CD4-positive, alpha-beta T cell treated with Interleukin-15 for 1 hour (primary cell): ENCODE data around the gene TMEM158.

Experiments
- DNase-seq: peaks from one replicate; pipeline ENCODE4 v3.0.0-alpha.2; 2020

Gene TMEM158

DNA sequence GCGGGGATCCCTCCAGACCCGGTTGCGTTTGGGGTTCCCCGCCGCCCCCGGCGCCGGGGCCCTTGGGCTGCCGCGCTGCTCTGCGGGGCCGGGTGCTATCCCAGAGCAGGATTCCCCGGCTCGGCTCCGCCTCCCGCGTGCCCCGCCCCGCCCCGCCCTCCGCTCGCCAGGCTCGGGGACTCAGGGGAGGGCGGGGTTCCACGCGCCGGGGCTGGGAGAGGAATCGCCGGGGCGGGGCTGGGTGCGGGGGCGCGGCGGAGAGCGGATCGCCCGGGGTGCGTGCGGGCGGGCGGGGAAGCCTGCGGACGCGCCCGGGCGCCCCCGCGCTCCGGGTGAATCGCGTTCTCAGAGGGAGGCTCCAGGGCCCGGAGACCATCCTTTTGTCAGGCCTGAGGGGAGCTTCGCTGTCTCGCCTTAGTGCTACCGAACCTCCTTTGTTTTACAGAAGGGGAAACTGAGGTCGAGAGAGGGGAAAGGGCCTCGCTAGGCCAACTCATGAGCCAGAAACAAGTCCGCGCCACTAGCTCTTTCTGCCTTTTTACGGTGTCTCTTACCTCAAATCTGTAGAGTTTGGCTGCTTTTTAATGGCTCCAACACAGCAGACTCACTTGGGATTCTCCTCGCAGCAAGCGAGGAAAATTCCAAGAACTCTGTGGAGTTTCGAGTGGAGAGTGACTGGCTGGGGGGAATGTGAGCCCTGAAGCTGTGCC, at the start of gene TMEM158:
Gene TMEM158 (minus strand): TSS at position 82 of the 710 bp plus-strand sequence. CDS start 260 bp downstream, outside the sequence.
- peak; percentile 74 for DNase-seq

- DNase-seq, result no peak
Observed at GRCh38 chr3:45275006-45275704, 49.1 kb upstream of the TMEM158 start.

DNA sequence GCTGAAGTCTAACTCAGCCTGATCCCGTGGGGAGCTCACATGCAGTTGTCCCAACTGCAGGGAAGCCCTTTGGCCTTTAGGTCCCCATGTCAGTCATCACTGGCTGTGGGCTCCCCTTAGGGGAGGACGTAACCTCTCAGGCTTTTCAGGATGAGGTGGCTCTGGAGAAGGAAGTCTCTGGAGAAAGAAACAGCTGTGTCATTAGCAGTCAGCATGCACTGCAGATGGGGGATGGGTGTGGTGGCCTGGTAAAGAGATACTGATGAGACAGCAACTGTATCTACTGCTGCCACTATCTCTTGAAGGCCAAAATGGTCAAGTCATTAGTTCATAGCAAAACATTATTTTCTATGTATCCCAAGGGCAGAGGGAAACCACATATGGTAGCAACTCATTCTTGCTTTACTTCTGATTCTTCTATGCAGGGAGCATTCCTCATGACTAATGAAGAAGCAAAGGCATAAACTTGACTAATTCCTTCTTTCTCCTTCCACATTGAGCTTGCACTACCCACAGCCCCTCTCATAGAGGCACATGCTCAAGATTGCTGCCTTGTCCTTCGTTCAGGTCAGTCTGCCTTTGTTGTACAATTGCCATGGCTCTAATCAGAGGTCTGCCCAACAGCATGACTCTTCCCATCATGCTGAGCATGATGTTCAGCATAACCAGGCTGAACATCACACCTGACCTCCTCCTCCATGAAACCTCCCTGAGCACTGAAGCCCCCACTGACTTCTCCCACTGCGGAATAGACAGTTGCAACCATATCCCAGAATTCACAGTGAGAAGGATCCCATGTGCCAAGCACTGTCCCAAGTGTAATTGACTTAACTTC, 47.8 kb upstream of the TMEM158 start:
- DNase-seq, result no peak

- no peak for DNase-seq
Observed at GRCh38 chr3:45272828-45273470, 46.9 kb upstream of the TMEM158 start.

GRCh38 chr3:45272032-45272810, 46.1 kb upstream of the TMEM158 start:
- DNase-seq, result no peak

DNA sequence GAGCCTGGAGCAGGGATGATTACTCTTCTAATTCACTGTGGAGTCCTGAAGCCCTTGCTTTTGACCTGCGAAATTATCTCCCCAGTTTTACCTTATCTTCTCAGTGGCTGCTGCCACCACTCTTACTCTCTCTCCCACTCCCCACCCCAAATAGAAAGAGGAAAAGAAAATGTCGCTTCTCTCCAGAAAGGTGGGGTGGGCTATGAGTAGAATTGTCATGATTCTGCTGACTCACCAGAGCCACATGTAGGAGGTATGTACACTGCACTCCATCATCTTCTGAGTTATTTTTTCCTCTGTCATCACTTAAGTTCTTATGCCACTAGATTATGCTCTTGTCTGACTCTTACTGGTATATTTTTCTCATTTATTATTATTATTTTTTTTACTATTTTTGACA, 43.9 kb upstream of the TMEM158 start:
- DNase-seq, result no peak

GRCh38 chr3:45267097-45267496, 41.0 kb upstream of the TMEM158 start:
- DNase-seq, result no peak

DNA sequence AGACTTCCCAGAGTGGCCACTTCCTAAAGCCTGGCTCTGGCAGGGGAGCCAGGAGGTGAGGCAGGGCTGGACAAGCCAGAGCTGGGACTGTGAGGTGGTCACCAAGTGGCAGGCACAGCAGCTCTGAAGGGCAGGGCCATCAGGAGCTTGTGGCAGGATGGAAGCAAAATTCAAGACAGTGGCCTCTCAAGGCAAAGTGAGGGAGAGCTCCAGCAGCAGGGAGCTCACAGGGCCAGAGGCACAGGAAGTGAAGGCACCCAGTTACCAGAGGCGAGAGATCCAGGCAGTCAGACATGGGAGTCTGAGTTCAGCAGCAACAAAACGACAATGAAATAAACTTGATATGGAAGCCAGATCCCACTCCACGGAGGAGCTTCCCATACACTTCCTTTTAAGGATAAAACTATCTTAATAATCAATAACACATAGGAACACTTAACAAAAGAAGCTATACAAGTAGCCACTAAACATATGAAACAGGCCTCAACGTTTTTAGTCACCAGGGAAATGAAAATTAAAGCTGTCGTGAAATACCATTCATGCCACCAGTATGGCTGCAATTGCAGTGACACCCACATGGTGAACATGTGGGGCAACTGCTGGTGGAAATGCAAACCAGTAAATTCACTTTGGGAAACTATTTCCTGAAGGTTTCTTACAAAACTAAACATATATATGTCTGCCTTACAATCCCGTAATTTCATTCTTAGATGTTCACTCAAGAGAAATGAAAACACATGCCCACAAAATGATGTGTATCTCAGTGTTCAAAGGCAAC, 35.4 kb upstream of the TMEM158 start:
- no peak for DNase-seq

GRCh38 chr3:45259133-45259532, 33.0 kb upstream of the TMEM158 start:
- DNase-seq, result no peak

DNA sequence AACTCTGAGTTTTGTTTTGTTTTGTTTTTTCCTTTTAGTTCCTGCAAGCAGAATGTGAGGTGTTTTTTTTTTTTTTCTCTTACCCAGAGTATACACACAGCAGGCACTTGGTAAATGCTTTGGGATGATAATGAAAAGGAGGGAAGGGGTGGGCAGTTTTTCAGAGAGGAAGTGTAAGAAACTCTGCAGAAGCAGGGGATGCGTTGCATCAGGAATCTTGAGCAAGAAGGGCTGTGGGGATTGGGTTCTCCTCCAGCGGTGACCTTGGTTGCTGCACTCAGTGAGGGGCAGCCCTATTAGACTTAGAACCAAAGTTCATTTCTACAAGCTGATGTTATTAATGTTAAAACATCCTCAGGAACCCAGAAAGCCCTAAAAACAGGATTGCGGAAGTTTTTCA, 32.2 kb upstream of the TMEM158 start:
- DNase-seq, result no peak

DNA sequence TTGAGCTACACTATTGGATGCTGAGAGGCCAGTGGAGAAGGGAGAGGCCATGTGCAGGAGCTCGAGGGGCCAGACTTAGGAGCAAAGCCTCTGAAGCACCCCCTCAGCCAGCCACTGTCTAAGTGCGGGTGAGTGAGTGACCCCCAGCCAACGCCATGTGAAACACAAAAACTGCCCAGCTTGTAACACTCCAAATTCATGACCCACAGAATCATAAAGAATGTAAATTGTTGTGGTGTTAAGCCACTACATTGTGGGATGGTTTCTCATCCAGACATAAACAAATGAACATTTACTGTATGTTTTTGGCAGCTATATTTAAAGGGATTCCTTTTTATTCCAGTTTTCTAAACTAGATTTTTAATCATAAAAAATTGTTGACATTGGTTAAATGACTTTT, 27.2 kb upstream of the TMEM158 start:
- no peak for DNase-seq

- DNase-seq, result no peak
Observed at GRCh38 chr3:45252826-45253225, 26.7 kb upstream of the TMEM158 start.

- DNase-seq, result no peak
Observed at GRCh38 chr3:45249391-45249790, 23.3 kb upstream of the TMEM158 start.

GRCh38 chr3:45246241-45246640, 20.2 kb upstream of the TMEM158 start:
- no peak for DNase-seq

DNA sequence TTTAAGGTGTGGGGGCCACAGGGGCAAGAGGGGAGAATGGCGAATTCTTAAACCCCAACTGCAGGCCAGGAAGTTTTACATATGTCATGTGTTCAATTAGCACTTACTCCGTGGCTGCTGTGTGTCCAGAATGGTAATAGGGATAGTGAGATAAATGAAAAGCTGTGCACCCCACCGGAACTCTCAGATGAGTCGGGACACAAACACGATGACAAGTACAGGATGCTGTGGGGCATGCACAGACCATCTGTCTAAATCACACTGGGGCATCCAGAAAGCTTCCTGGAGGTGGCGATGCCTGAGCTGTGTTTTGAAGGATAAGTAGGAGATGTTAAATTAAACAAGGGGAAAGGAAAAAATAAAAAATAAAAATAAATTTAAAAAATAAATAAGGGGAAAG, 18.3 kb upstream of the TMEM158 start:
- DNase-seq, result no peak

DNA sequence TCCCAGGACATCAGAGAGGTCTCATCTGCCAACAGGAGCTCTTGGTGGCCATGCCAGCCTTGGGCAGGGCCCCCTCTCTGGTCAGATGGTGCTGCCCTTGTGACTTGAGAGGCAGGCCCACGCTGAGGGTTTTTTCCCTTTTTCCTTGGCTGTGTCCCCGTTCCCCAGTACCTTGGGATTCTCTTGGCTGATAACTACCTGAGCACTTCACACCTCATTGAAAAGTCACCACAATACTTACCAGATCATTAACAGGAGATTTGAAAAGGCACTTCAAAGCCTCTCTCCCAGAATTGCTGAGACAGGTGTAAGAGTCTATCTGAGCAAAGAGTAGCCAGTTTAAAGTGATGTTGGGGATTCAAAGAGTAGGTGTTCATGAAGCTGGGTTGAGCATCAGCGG, 15.1 kb upstream of the TMEM158 start:
- DNase-seq, result no peak

GRCh38 chr3:45240292-45240691, 14.2 kb upstream of the TMEM158 start:
- DNase-seq, result no peak

DNA sequence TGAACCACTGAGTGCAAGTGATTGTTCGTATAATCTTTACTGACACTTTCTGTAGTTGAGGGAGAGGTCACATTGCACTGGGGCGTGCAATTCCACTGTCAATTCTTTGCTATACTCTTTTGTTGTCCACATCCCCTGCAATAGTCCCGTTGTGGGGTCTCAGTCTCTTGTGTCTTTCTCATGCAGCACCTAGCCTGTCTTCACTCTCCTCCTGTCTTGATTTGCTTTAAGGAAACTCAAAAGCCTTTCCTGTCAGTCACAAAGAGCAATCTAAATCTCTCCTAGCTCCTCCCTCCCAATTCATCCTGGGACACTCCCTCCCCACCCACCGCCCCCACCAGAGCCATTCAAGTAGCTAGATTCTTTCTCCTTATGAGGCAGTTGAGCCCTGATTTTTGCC, 13.2 kb upstream of the TMEM158 start:
- DNase-seq, result no peak

DNA sequence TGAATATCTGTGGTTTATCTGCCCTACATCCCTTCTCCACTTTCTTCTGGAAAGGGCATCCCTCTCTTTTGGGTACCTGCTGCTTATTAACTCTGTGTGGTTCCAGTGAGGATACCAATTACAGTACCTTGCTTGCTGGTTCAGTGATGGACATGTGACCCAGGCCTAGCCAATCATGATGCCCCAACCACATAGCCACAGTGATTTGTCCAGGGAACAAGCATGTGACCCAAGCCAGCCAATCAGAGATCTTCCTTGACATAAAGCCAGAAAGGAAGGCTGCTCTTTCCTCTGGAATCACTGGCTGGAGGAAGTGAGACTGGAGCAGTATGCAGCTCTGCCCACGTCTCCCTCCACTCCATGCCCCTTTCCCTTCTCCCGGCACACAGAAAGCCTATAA, 10.9 kb upstream of the TMEM158 start:
- no peak for DNase-seq

DNA sequence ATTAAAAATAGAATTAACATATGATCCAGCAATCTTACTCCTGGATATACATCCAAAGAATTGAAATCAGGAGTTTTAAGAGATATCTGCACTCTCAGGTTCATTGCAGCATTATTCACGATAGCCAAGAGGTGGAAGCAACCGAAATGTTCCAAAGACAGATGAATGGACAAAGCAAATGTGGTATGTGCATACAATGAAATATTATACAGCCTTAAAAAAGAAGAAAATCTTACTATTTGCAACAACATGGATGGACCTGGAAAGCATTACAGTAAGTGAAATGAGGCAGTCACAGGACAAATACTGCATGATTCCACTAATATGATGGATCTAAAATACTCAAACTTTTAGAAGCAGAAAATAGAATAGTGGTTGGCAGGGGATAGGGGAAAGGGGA, 9.3 kb upstream of the TMEM158 start:
- DNase-seq, result no peak

DNA sequence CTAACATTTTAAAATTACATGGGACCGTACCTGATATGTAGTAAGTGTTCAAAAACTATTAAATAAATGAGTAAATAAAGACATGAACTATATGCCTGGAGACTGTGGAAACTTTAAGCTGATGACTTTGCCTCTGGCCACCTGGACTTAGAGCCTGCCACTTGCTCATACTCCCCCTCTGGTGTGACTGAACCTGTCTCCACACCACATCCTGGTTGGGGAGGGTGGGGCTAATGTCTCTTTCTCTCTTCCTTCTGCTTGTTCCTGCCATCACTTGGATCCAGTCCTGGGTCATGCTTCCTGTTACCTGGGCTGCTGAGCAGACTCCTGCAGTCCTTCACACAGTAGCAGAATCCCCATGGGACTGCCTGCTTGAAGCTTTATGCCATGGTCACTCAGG, 8.2 kb upstream of the TMEM158 start:
- no peak for DNase-seq

DNA sequence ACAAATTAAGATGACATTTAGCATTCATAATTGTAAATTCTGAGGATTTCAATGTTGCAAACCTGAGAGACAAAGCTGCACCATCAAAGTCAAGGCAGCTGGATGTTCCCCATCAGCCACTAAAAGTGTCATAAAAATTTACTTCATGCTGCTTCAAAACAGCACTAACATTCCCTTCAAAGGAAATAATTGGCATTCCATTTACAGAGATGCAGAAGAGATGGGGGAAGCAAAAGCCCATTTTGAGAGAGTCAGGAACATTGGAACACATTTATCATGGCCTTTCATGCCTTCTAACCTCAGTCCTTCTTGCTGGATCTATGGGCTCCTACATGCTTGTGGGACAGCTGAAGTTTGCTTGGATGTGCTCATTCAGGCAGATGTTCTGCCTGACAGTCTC, 6.4 kb upstream of the TMEM158 start:
- DNase-seq, result no peak
